ENCODE measurements around the gene EFCAB7. TPM values are rescaled to one million over a fixed set of nuclear protein-coding genes. Genes with fewer than 3 reads are reported as not detected.

EFCAB7 gene
- total and polyA plus RNA-seq, 2 of the 13 experiments (the other 11 are each of a cell fraction or from before 2014, with no cell fraction given), result 1.7 to 5.4 TPM

- no peak overlapping the region for H3K4me2 ChIP-seq (ENCODE audit: low read depth, low read length)
- no peaks in the 10 kb centered on the region for H4K20me1 ChIP-seq (ENCODE audit: insufficient read depth, low read length)
- H2AFZ ChIP-seq (ENCODE audit: low read length), result no peak overlapping the region
- intact Hi-C loops (cut with micrococcal nuclease; ENCODE audit: unreplicated experiment), result no loop called here
- H3K79me2 ChIP-seq (ENCODE audit: insufficient read depth, low read length), result no peaks in the 10 kb centered on the region
- H3K4me3 ChIP-seq (replicated peaks in 1 of 3; ENCODE audit: insufficient read depth in 1 of 3, low read depth in 2 of 3, low read length in 3 of 3), result no peak overlapping the region
- in situ Hi-C loops (cut with HindIII; ENCODE audit: extremely low pct_ligation_motif_present, low pct_unique_long_range_greater_than_20kb), result no loop called here
- ChIA-PET POLR2A (no interaction called here), CTCF (ENCODE audit: low intra/inter-chr PET ratio, low total read pairs) (no interaction called here)
- ATAC-seq, result no peak
- no peak overlapping the region for H3K27ac ChIP-seq (ENCODE audit: extremely low read length, insufficient read depth, low read length)
- no peak overlapping the region for H3K9ac ChIP-seq (ENCODE audit: insufficient read depth, low read depth, low read length)
- no peak for DNase-seq (ENCODE audit: low spot score)
- H3K36me3 ChIP-seq (replicated peaks in 1 of 2; ENCODE audit: control insufficient read depth in 1 of 2, insufficient read depth in 2 of 2, low read length in 2 of 2), result 0 out of 5 replicates have a peak, but pooled peaks cover 0 to 3% of the 10 kb centered on the region in 2 experiments
- no peak for FAIRE-seq
- WGBS (ENCODE audit: low lambda C conversion rate), result 87% methylated on average over 1 of the region's 1 CpG
- TF ChIP-seq CREBL2 (CRISPR knock-in tag; IDR thresholded peaks at IDR 0.05; ENCODE audit: borderline replicate concordance), result no peak
- TF ChIP-seq NFRKB (IDR thresholded peaks at IDR 0.05), result no peak
- TF ChIP-seq ZNF260 (CRISPR knock-in tag; IDR thresholded peaks at IDR 0.05; ENCODE audit: borderline replicate concordance, low read depth), result no peak
- no peak for TF ChIP-seq ZNF629 (CRISPR knock-in tag; conservative IDR thresholded peaks at IDR 0.05)
- TF ChIP-seq LRRFIP1 (CRISPR knock-in tag; conservative IDR thresholded peaks at IDR 0.05), result no peak
- TF ChIP-seq, protein P1, sequence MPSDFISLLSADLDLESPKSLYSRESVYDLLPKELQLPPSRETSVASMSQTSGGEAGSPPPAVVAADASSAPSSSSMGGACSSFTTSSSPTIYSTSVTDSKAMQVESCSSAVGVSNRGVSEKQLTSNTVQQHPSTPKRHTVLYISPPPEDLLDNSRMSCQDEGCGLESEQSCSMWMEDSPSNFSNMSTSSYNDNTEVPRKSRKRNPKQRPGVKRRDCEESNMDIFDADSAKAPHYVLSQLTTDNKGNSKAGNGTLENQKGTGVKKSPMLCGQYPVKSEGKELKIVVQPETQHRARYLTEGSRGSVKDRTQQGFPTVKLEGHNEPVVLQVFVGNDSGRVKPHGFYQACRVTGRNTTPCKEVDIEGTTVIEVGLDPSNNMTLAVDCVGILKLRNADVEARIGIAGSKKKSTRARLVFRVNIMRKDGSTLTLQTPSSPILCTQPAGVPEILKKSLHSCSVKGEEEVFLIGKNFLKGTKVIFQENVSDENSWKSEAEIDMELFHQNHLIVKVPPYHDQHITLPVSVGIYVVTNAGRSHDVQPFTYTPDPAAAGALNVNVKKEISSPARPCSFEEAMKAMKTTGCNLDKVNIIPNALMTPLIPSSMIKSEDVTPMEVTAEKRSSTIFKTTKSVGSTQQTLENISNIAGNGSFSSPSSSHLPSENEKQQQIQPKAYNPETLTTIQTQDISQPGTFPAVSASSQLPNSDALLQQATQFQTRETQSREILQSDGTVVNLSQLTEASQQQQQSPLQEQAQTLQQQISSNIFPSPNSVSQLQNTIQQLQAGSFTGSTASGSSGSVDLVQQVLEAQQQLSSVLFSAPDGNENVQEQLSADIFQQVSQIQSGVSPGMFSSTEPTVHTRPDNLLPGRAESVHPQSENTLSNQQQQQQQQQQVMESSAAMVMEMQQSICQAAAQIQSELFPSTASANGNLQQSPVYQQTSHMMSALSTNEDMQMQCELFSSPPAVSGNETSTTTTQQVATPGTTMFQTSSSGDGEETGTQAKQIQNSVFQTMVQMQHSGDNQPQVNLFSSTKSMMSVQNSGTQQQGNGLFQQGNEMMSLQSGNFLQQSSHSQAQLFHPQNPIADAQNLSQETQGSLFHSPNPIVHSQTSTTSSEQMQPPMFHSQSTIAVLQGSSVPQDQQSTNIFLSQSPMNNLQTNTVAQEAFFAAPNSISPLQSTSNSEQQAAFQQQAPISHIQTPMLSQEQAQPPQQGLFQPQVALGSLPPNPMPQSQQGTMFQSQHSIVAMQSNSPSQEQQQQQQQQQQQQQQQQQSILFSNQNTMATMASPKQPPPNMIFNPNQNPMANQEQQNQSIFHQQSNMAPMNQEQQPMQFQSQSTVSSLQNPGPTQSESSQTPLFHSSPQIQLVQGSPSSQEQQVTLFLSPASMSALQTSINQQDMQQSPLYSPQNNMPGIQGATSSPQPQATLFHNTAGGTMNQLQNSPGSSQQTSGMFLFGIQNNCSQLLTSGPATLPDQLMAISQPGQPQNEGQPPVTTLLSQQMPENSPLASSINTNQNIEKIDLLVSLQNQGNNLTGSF (CRISPR knock-in tag; IDR thresholded peaks at IDR 0.05), result no peak
- TF ChIP-seq MTF2 (CRISPR knock-in tag; IDR thresholded peaks at IDR 0.05; ENCODE audit: borderline replicate concordance), result no peak
- no TSS peak for BruUV-seq (replicated peaks)
- no peaks in the 10 kb centered on the region for H3K4me1 ChIP-seq (ENCODE audit: insufficient read depth, low read length)
- H3K9me3 ChIP-seq (ENCODE audit: low read length), result no peaks in the 10 kb centered on the region
- H3K27me3 ChIP-seq (ENCODE audit: control insufficient read depth in 1 of 2, insufficient read depth in 2 of 2, low read length in 2 of 2), result no peaks in the 10 kb centered on the region
These were observed 36.7 kb upstream of the EFCAB7 start for GRCh38 chr1:63486629-63487028.
